ENCODE measurements around the gene GRPR. TPM values are rescaled to one million over a fixed set of nuclear protein-coding genes. Genes with fewer than 3 reads are reported as not detected.
A peak's percentile ranks its signal among the peaks of the same experiment; 100 is the strongest.

Gene GRPR
- total RNA-seq, 2 experiments from 2014 or later: 0.20 to 0.22 TPM

DNA sequence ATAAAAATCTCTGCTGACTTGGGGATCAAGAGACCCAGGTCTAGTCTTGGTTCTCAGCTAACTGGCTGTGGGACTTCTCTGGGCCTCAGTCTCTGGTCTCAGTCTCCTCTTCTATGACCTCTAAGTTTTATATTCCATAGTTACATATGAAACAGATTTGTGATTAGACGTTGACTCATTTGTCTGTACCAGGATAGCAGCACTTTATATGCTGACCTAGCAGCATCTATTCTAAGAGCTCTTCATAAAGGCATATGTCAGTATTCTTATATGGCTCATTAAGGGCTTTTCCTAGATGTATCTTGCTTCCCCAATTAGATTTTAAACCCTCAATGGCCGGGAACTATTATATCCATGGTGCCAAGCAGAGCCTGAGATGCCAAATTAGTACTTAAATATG, 12.7 kb downstream of the GRPR start:
- intact Hi-C loops (cut with DNase I, micrococcal nuclease): loop anchor here in 1 of 2 experiments (5.0 kb wide), 1 partner anchor 374 kb away; no protein-coding TSS in a partner anchor
- no peak overlapping the region for H3K27ac Mint-ChIP-seq
- no peak for DNase-seq
- no peaks in the 10 kb centered on the region for H3K9me3 Mint-ChIP-seq
- ChIA-PET CTCF (no interaction called here), POLR2A (no interaction called here)
- H3K4me1 ChIP-seq (ENCODE audit: insufficient read depth, low read length): no peaks in the 10 kb centered on the region
- no peaks in the 10 kb centered on the region for H3K9me3 ChIP-seq (ENCODE audit: control insufficient read depth in 1 of 2, insufficient read depth in 1 of 2, low read length in 2 of 2)
- H3K27me3 ChIP-seq (ENCODE audit: control insufficient read depth in 1 of 2, insufficient read depth in 2 of 2, low read length in 2 of 2): peaks cover 0 to 3% of the 10 kb centered on the region in 2 experiments
- H3K4me3 ChIP-seq (ENCODE audit: low read length): no peak overlapping the region
- ATAC-seq (ENCODE audit: poor library complexity): no peak
- no peaks in the 10 kb centered on the region for H3K36me3 ChIP-seq (ENCODE audit: insufficient read depth, low read length)
- H3K27ac ChIP-seq (ENCODE audit: low read depth in 1 of 2, low read length in 2 of 2): no peak overlapping the region
- H3K27me3 Mint-ChIP-seq: peaks cover 8% of the 10 kb centered on the region
- H3K4me1 Mint-ChIP-seq (ENCODE audit: low read depth): no peaks in the 10 kb centered on the region
- H3K4me3 Mint-ChIP-seq: no peak overlapping the region
- no peaks in the 10 kb centered on the region for H3K36me3 Mint-ChIP-seq (ENCODE audit: low read depth)
- no peak for TF ChIP-seq CTCF (IDR thresholded peaks at IDR 0.05)

DNA sequence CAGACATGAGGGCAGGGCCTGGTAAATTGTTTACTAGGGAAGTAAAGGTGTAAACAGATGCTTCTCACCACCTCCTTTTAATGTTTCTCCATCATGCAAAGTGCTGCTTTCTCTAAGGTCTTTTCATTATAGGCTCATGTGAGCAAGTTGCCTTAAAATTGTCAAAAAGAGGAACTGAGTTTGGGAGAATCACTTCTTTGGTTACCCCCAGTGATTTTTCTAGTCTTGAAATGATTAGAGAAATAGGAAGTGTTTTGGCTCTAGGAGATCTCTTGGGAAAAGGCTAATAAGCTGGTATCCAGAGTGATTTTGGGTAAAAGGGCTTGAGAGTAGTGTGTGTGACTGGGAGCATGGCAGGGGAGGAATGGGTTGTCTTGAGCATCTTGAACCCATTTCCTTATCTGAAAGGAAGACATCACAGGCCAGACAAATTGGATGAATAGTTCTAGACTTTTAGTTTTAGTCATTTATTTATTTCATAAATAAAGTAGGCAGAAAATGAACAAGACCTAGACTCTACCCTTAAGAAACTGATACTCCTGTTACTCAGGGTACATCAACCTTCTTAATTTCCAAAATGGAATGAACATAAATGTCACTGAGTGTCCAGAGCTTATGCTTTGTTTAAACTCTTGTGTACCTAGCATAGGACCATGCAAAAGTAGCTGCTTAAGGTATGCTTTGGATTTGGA, 14.2 kb downstream of the GRPR start:
- intact Hi-C loops (cut with DNase I, micrococcal nuclease): loop anchor here in 1 of 2 experiments (5.0 kb wide), 1 partner anchor 375 kb away; no protein-coding TSS in a partner anchor
- H3K27ac Mint-ChIP-seq: no peak overlapping the region
- Histone ChIP-seq H3K36me3 (ENCODE audit: insufficient read depth, low read length) (no peaks in the 10 kb centered on the region), H3K9me3 (ENCODE audit: control insufficient read depth in 1 of 2, insufficient read depth in 1 of 2, low read length in 2 of 2) (no peaks in the 10 kb centered on the region), H3K4me3 (ENCODE audit: low read length) (no peak overlapping the region), H3K27me3 (ENCODE audit: control insufficient read depth in 1 of 2, insufficient read depth in 2 of 2, low read length in 2 of 2) (no peaks in the 10 kb centered on the region), H3K27ac (ENCODE audit: low read depth in 1 of 2, low read length in 2 of 2) (no peak overlapping the region), H3K4me1 (ENCODE audit: insufficient read depth, low read length) (no peaks in the 10 kb centered on the region)
- H3K4me3 Mint-ChIP-seq: no peak overlapping the region
- no peak for DNase-seq
- H3K36me3 Mint-ChIP-seq (ENCODE audit: low read depth): no peaks in the 10 kb centered on the region
- ATAC-seq (ENCODE audit: poor library complexity): no peak
- no peaks in the 10 kb centered on the region for H3K27me3 Mint-ChIP-seq
- no peak for TF ChIP-seq CTCF (IDR thresholded peaks at IDR 0.05)
- H3K4me1 Mint-ChIP-seq (ENCODE audit: low read depth): no peaks in the 10 kb centered on the region
- no peaks in the 10 kb centered on the region for H3K9me3 Mint-ChIP-seq
- CTCF ChIA-PET: no interaction called here
- POLR2A ChIA-PET: no interaction called here

GRCh38 chrX:16138108-16138427, 14.7 kb downstream of the GRPR start:
- DNase-seq (peak in 2 of 14 experiments; percentile 4 to 11), ATAC-seq (ENCODE audit: poor library complexity) (no peak)
- H3K27me3 Mint-ChIP-seq: peaks cover 4% of the 10 kb centered on the region
- Histone ChIP-seq H3K4me1 (ENCODE audit: insufficient read depth, low read length) (no peaks in the 10 kb centered on the region), H3K27ac (ENCODE audit: low read depth in 1 of 2, low read length in 2 of 2) (no peak overlapping the region), H3K4me3 (ENCODE audit: low read length) (no peak overlapping the region), H3K9me3 (ENCODE audit: control insufficient read depth in 1 of 2, insufficient read depth in 1 of 2, low read length in 2 of 2) (no peaks in the 10 kb centered on the region), H3K27me3 (ENCODE audit: control insufficient read depth in 1 of 2, insufficient read depth in 2 of 2, low read length in 2 of 2) (no peaks in the 10 kb centered on the region), H3K36me3 (ENCODE audit: insufficient read depth, low read length) (no peaks in the 10 kb centered on the region)
- POLR2A ChIA-PET: no interaction called here
- H3K27ac Mint-ChIP-seq: no peak overlapping the region
- no peak overlapping the region for H3K4me3 Mint-ChIP-seq
- H3K36me3 Mint-ChIP-seq (ENCODE audit: low read depth): no peaks in the 10 kb centered on the region
- no peaks in the 10 kb centered on the region for H3K9me3 Mint-ChIP-seq
- no peaks in the 10 kb centered on the region for H3K4me1 Mint-ChIP-seq (ENCODE audit: low read depth)
- no peak for TF ChIP-seq CTCF (IDR thresholded peaks at IDR 0.05)
- CTCF ChIA-PET: no interaction called here
- intact Hi-C loops (cut with DNase I, micrococcal nuclease): loop anchor here in 1 of 2 experiments (5.0 kb wide), 1 partner anchor 376 kb away; no protein-coding TSS in a partner anchor

All from CD4-positive, alpha-beta T cell (primary cell).